PC-3 (cell line): ENCODE results near the gene DGCR2. TPM values are rescaled to one million over a fixed set of nuclear protein-coding genes. Genes with fewer than 3 reads are reported as not detected.

Experiments
- ATAC-seq: fragments of 200-7000 bp; cut with Tn5 transposase; 2 replicates; pipeline ENCODE4 v1.9.1; 2020; ENCODE audit warnings: mild to moderate bottlenecking, moderate library complexity
- BruUV-seq: library from RNA; stranded (reverse); fragments of 400-500 nt; replicated peaks from 2 replicates; lab custom pipeline; 2021; lab: Mats Ljungman, UMichigan
- CTCF ChIA-PET: fragments of 300-600 bp; sonication (Branson Sonifier 250); formaldehyde crosslinking; loops from one replicate; lab custom pipeline; 2022; ENCODE audit warnings: antibody characterized with exemption; lab: Charles Lee
- POLR2A ChIA-PET: fragments of 300-600 bp; sonication (Branson Sonifier 250); formaldehyde crosslinking; loops from one replicate; lab custom pipeline; 2022; ENCODE audit warnings: antibody characterized with exemption; ENCODE audit not compliant: unreplicated experiment; lab: Charles Lee
- DNase-seq: peaks from one replicate; pipeline ENCODE4 v3.0.0-alpha.2; 2015
- H2AFZ ChIP-seq: fragments of 300-600 bp; sonication (generic); 2 replicates; pipeline ENCODE4 v1.6.0; 2016; ENCODE audit warnings: antibody characterized with exemption, low read length
- H3F3A ChIP-seq: fragments of 300-600 bp; sonication (generic); one replicate; pipeline ENCODE4 v1.6.0; 2017; ENCODE audit warnings: antibody characterized with exemption, low read length, control low read depth, mild to moderate bottlenecking; ENCODE audit not compliant: unreplicated experiment
- H3K27ac ChIP-seq: fragments of 300-600 bp; sonication (generic); 2 replicates; pipeline ENCODE4 v1.5.1; 2016; ENCODE audit warnings: mild to moderate bottlenecking, low read length
- H3K27me3 ChIP-seq: fragments of 300-600 bp; sonication (generic); 2 replicates; pipeline ENCODE4 v1.6.1; 2016; ENCODE audit warnings: low read length, mixed read lengths
- H3K36me3 ChIP-seq: fragments of 300-600 bp; sonication (generic); 2 replicates; pipeline ENCODE4 v1.6.1; 2016; ENCODE audit warnings: low read depth, mixed run types, low read length, mixed read lengths
- H3K4me1 ChIP-seq: fragments of 300-600 bp; sonication (generic); 2 replicates; pipeline ENCODE4 v1.5.1; 2016; ENCODE audit warnings: low read length; ENCODE audit not compliant: insufficient read depth
- H3K4me2 ChIP-seq: fragments of 300-600 bp; sonication (generic); 2 replicates; pipeline ENCODE4 v1.6.0; 2016; ENCODE audit warnings: low read length
- H3K4me3 ChIP-seq: fragments of 300-600 bp; sonication (generic); 2 replicates; pipeline ENCODE4 v1.5.1; 2016; ENCODE audit warnings: mild to moderate bottlenecking, low read length, mixed read lengths
- H3K79me2 ChIP-seq: fragments of 300-600 bp; sonication (generic); 2 replicates; pipeline ENCODE4 v1.6.1; 2017; ENCODE audit warnings: low read length, mixed read lengths
- H3K9ac ChIP-seq: fragments of 300-600 bp; sonication (generic); 2 replicates; pipeline ENCODE4 v1.6.0; 2016; ENCODE audit warnings: mild to moderate bottlenecking, low read length
- H3K9me2 ChIP-seq: fragments of 300-600 bp; sonication (generic); replicated peaks from 2 replicates; pipeline ENCODE4 v1.6.1; 2016; ENCODE audit warnings: mixed run types, low read length, mixed read lengths
- H3K9me3 ChIP-seq: fragments of 300-600 bp; sonication (generic); 2 replicates; pipeline ENCODE4 v1.6.1; 2016; ENCODE audit warnings: low read length, mixed read lengths
- H4K20me1 ChIP-seq: fragments of 300-600 bp; sonication (generic); 2 replicates; pipeline ENCODE4 v1.6.1; 2016; ENCODE audit warnings: low read length, mixed read lengths
- EZH2 ChIP-seq: fragments of 300-600 bp; sonication (generic); IDR thresholded peaks from one replicate; pipeline ENCODE4 v1.6.1; 2017; ENCODE audit warnings: antibody characterized with exemption, mild to moderate bottlenecking, low read length; ENCODE audit not compliant: unreplicated experiment
- EZH2phosphoT487 ChIP-seq: fragments of 300-600 bp; sonication (generic); IDR thresholded peaks from 2 replicates; pipeline ENCODE4 v1.6.1; 2018; ENCODE audit warnings: mild to moderate bottlenecking, antibody characterized with exemption, low read length, borderline replicate concordance
- intact Hi-C: fragments of 100-400 bp; cut with micrococcal nuclease; formaldehyde crosslinking; loops from 2 replicates; pipeline ENCODE4 v1.9.0; 2023
- total RNA-seq: library from RNA; depleted of rRNA; stranded (reverse); fragments of >200 nt; gene quantifications from 2 replicates; pipeline ENCODE4 v1.2.3, GENCODE V29; 2014
- TF ChIP-seq, protein P1 (sequence below): fragments of 300-600 bp; sonication (generic); conservative IDR thresholded peaks from 2 replicates; pipeline ENCODE4 v1.5.1; 2017; ENCODE audit warnings: antibody characterized with exemption, low read depth, mild to moderate bottlenecking, low read length

The DGCR2 gene
- total RNA-seq, 1 experiment from 2014 or later: 36.1 TPM

DNA sequence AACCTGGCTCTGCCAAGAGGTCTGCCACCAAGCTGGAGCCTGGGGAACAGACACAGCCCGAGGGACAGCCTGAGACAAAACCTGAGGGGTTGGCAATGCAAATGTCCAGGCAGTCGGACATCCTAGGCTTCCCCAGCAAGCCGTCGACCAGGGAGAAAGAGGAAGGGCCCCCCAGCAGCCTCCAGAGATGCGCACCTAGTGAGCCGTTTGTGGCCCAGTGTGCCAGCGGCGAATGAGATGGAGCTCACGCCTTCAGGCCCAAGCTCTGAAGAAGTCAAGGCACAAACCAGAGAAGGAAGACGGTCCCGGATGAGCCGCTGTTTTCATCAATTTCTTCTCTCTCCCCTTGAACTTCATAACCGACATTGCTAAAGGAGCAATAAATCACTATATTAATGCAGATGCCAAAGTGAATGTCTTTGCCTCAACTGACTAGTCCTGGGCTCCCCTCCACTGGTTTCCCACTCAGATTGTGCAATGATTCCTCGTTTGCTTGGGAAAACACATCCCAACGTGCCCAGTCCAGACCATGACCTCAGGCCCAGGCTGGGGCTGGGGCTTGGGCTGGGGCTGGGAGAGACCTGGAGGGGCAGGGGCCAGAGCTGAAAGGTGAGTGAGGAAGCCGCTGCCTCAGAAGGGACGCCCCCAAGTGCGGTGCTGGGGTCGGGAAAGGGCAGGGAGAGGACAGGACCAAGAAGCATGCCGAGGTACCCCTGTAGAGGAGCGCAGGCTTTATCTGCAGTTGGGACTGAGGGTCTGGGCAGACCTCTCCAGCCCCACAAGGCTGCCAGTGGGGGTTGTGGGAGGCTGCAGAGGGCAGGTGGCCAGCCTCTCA lies 3.5 kb upstream of the DGCR2 start:
- H2AFZ ChIP-seq: no peak overlapping the region
- H3K4me2 ChIP-seq: no peak overlapping the region
- no peaks in the 10 kb centered on the region for H3K27me3 ChIP-seq
- DNase-seq (no peak), ATAC-seq (no peak)
- no peaks in the 10 kb centered on the region for H3K9me2 ChIP-seq
- peaks cover 1% of the 10 kb centered on the region for H3K4me1 ChIP-seq
- no peak overlapping the region for H3K9ac ChIP-seq
- H3K27ac ChIP-seq: no peak overlapping the region
- H3K79me2 ChIP-seq: peaks cover 11% of the 10 kb centered on the region
- intact Hi-C loops: no loop called here
- BruUV-seq: no TSS peak
- ChIA-PET POLR2A (no interaction called here), CTCF (no interaction called here)
- TF ChIP-seq EZH2 (no peak), EZH2phosphoT487 (no peak)
- TF ChIP-seq, protein P1, sequence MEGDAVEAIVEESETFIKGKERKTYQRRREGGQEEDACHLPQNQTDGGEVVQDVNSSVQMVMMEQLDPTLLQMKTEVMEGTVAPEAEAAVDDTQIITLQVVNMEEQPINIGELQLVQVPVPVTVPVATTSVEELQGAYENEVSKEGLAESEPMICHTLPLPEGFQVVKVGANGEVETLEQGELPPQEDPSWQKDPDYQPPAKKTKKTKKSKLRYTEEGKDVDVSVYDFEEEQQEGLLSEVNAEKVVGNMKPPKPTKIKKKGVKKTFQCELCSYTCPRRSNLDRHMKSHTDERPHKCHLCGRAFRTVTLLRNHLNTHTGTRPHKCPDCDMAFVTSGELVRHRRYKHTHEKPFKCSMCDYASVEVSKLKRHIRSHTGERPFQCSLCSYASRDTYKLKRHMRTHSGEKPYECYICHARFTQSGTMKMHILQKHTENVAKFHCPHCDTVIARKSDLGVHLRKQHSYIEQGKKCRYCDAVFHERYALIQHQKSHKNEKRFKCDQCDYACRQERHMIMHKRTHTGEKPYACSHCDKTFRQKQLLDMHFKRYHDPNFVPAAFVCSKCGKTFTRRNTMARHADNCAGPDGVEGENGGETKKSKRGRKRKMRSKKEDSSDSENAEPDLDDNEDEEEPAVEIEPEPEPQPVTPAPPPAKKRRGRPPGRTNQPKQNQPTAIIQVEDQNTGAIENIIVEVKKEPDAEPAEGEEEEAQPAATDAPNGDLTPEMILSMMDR: no peak
- H3K9me3 ChIP-seq: no peaks in the 10 kb centered on the region
- peaks cover 7% of the 10 kb centered on the region; the same call in 1 of the 2 replicates for H4K20me1 ChIP-seq
- H3K4me3 ChIP-seq: no peak overlapping the region
- H3K36me3 ChIP-seq: no peaks in the 10 kb centered on the region
- H3F3A ChIP-seq: no peaks in the 10 kb centered on the region

DNA sequence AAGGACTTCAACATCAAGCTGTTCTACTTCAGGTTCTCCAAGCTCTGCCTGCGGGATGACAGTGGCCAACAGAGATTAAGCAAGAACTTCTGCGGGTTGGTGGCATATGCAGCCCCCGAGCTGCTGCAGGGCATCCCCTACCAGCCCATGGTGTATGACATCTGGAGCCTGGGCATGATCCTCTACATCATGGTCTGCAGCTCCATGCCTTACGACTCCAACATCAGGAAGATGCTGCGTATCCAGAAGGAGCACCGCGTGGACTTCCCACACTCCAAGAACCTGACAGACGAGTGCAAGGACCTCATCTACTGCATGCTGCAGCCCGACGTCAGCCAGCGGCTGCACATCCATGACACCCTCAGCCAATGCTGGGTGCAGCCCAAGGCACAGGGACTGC lies 2.8 kb upstream of the DGCR2 start:
- H2AFZ ChIP-seq: no peak overlapping the region
- DNase-seq: no peak
- no peak overlapping the region for H3K4me3 ChIP-seq
- H3K36me3 ChIP-seq: no peaks in the 10 kb centered on the region
- peaks cover 18% of the 10 kb centered on the region for H3K79me2 ChIP-seq
- no peaks in the 10 kb centered on the region for H3F3A ChIP-seq
- BruUV-seq: no TSS peak
- peaks cover 14% of the 10 kb centered on the region; the same call in 1 of the 2 replicates for H4K20me1 ChIP-seq
- H3K9me2 ChIP-seq: no peaks in the 10 kb centered on the region
- H3K4me1 ChIP-seq: peaks cover 8% of the 10 kb centered on the region
- no peak overlapping the region for H3K4me2 ChIP-seq
- H3K27ac ChIP-seq: no peak overlapping the region
- H3K9ac ChIP-seq: no peak overlapping the region
- no peaks in the 10 kb centered on the region for H3K9me3 ChIP-seq
- H3K27me3 ChIP-seq: no peaks in the 10 kb centered on the region
- no peak for ATAC-seq
- POLR2A ChIA-PET: no interaction called here
- intact Hi-C loops: no loop called here
- CTCF ChIA-PET: no interaction called here
- TF ChIP-seq, protein P1: no peak
- TF ChIP-seq EZH2 (no peak), EZH2phosphoT487 (no peak)

DNA sequence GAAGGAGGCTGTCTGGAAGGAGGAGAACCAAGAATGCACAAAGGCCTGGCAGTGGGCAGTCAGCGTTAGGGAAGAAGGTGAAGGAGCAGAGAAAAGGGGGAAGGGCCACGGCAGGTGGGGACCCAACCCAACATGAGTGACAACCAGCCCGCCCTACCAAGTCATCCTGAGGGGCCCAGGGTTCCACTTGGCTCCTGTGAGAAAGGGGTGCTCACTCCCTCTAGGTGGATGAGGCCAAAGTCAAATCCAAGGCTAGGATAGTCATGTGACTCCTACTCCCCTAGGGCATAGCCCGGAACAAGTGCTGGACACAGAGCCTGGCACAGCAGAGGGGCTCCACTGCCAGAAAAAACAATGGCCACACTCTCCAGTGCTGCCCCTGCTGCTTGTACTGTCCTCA lies 2.2 kb upstream of the DGCR2 start:
- no peaks in the 10 kb centered on the region for H3F3A ChIP-seq
- H3K9me3 ChIP-seq: no peaks in the 10 kb centered on the region
- H3K36me3 ChIP-seq: no peaks in the 10 kb centered on the region
- intact Hi-C loops: no loop called here
- no TSS peak for BruUV-seq
- H3K27me3 ChIP-seq: no peaks in the 10 kb centered on the region
- no peak overlapping the region for H2AFZ ChIP-seq
- H3K9ac ChIP-seq: no peak overlapping the region
- no peak for TF ChIP-seq EZH2
- TF ChIP-seq, protein P1: no peak
- TF ChIP-seq EZH2phosphoT487: no peak
- H3K4me3 ChIP-seq: no peak overlapping the region
- peaks cover 24% of the 10 kb centered on the region for H3K79me2 ChIP-seq
- DNase-seq: no peak
- no peak overlapping the region for H3K4me2 ChIP-seq
- H3K27ac ChIP-seq: no peak overlapping the region
- ChIA-PET POLR2A (no interaction called here), CTCF (no interaction called here)
- H4K20me1 ChIP-seq: peaks cover 17% of the 10 kb centered on the region; the same call in 1 of the 2 replicates
- peaks cover 13% of the 10 kb centered on the region for H3K4me1 ChIP-seq
- H3K9me2 ChIP-seq: no peaks in the 10 kb centered on the region
- no peak for ATAC-seq
